ENCODE measurements around the gene PLPPR3. TPM values are rescaled to one million over a fixed set of nuclear protein-coding genes. Genes with fewer than 3 reads are reported as not detected.

Gene PLPPR3
- total RNA-seq, 4 donors from 2014 or later: not detected

DNA sequence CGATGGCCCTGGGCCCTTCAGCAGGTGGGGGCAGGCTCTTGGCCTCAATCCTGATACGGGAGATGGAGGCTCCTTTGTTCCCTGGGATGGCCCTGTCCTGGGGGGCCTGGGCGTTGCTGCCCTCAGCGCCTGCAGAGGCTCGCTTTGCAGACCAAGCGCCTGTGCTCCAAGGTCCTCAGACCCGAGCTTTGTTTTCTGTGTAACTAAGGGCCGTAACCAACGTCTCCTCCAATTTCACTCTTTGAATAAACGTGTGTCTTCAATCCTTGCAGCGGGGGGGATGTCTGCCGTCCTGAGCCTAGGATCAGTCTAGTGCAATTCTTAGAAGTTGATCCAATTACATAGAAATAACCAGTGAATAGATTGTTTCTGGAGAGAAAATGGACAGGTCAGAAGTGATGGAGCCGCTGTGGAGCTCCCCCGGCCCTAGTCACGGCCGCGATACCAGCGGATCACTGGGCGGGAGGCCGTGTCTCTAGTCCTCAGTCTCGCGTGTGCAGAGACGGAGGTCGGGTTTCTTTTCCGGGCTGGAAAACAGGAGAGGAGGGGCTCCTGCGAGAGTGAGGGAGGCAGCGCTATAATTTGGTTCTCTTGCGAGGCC, 19.2 kb downstream of the PLPPR3 start:
- no peaks in the 10 kb centered on the region for H3K27me3 ChIP-seq
- H3K4me1 ChIP-seq: peaks cover 10 to 52% (median 40%) of the 10 kb centered on the region in 4 donors
- peak overlapping the region in 1 of 4 donors; percentile 17 for H3K4me3 ChIP-seq
- no peak for DNase-seq
- no peak for TF ChIP-seq POLR2A (IDR thresholded peaks at IDR 0.05)
- no peak for TF ChIP-seq CTCF (IDR thresholded peaks at IDR 0.05)
- H3K27ac ChIP-seq: peak overlapping the region in 2 of 4 donors; percentile 8 to 33
- H3K9me3 ChIP-seq: peaks cover 0 to under 1% (median 0%) of the 10 kb centered on the region in 4 donors
- peaks cover 3 to 72% (median 7%) of the 10 kb centered on the region in 3 donors for H3K36me3 ChIP-seq

GRCh38 chr19:801861-802497, 19.8 kb downstream of the PLPPR3 start:
- no peaks in the 10 kb centered on the region for H3K27me3 ChIP-seq
- no peak for DNase-seq
- peak overlapping the region in 3 of 4 donors; percentile 33 to 57 (median 56) for H3K27ac ChIP-seq
- H3K36me3 ChIP-seq: peaks cover 3 to 65% (median 7%) of the 10 kb centered on the region in 3 donors
- peaks cover 10 to 52% (median 40%) of the 10 kb centered on the region in 4 donors for H3K4me1 ChIP-seq
- H3K9me3 ChIP-seq: peaks cover 0 to 3% (median 0%) of the 10 kb centered on the region in 4 donors
- TF ChIP-seq CTCF (IDR thresholded peaks at IDR 0.05) (no peak), POLR2A (IDR thresholded peaks at IDR 0.05) (no peak)
- peak overlapping the region in 3 of 4 donors; percentile 17 to 86 (median 18) for H3K4me3 ChIP-seq

DNA sequence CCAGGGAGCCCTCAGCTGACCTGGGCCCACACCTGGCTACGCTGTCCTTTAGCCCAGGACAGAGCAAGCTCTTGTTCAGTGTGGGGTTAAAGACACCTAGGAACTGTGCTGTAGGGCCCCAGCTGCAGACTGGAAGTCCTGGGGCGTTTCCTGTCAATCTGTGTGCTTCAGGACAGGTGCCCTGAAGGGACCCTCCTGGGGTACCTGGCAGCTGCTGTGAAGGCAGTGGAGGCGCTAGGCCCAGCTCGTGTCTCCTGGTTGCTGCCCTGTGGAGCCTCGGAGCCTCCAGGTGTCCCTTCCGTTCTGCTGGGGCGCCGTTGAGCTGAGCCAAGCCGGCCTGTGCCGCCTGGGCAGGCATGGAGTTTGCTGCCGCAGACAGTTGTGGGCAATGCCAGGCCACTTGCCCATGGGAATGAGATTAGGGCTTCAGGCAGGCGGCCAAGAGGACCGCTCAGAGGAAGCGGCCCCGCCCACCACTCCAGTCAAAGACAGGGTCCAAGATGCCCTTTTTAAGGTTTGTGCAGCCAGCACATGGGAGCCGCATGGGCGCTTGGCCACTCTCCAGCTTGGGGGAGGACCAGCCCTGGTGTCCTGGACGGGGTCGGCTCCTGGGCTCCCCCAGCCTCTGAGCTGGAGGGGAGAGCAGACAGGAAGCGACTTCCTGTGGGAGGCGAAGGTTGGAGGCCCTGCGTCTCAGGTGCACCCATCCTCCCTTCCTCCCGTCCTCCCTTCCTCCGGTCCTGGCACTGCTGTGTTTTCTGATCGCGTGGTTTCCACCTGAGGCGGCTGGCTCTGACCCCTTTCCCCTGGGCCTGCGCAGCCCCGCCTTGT, 20.5 kb downstream of the PLPPR3 start:
- peaks cover 10 to 55% (median 43%) of the 10 kb centered on the region in 4 donors for H3K4me1 ChIP-seq
- TF ChIP-seq CTCF (IDR thresholded peaks at IDR 0.05) (no peak), POLR2A (IDR thresholded peaks at IDR 0.05) (no peak)
- peaks cover under 1 to 58% (median 3%) of the 10 kb centered on the region in 3 donors for H3K36me3 ChIP-seq
- H3K27ac ChIP-seq: peak overlapping the region in 3 of 4 donors; percentile 33 to 57 (median 56)
- no peaks in the 10 kb centered on the region for H3K27me3 ChIP-seq
- peak in 1 of 3 donors; percentile 61 for DNase-seq
- peaks cover 0 to 3% (median 0%) of the 10 kb centered on the region in 4 donors for H3K9me3 ChIP-seq
- H3K4me3 ChIP-seq: peak overlapping the region in 3 of 4 donors; percentile 17 to 86 (median 18)

DNA sequence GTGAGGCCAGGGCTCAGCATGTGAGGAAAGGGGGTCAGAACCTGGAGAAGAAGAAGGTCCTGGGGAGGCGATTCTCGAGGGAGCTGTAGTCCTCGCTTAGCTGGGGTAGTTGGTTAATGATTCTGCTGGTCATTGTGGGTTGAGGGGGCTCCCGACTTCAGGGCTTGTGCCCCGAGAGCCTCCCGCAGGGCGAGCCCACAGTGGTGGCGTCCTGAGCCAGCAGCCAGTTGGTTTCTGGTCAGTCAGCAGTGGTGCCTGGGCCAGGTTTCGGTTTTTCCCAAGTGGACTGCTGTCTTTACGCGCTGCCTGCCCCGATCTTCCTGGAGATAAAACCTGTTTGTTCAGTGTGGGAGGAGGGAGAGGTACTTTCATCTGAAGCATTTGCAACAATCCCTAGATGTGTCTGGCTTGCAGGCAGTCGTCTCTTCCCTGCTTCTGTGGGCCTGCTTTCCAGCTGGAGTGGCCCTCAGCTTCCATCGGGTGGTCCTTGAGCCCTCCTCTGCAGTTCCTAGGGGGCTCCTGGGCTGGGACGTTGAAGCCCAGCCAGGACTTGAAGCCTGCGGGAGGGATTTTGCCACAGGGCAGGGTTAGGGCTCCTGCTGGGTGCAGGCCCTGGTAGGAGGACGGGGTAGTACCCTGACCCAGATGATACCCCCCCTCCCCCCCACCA, 21.3 kb downstream of the PLPPR3 start:
- Histone ChIP-seq H3K36me3 (peaks cover 0 to 51% (median 0%) of the 10 kb centered on the region in 3 donors), H3K27ac (peak overlapping the region; percentile 41 to 100 (median 56)), H3K4me1 (peaks cover 10 to 62% (median 45%) of the 10 kb centered on the region in 4 donors), H3K9me3 (peaks cover 0 to 3% (median 0%) of the 10 kb centered on the region in 4 donors), H3K27me3 (no peaks in the 10 kb centered on the region), H3K4me3 (peak overlapping the region in 3 of 4 donors; percentile 17 to 86 (median 18))
- peak in 1 of 3 donors; percentile 70 for DNase-seq
- TF ChIP-seq POLR2A (IDR thresholded peaks at IDR 0.05) (no peak), CTCF (IDR thresholded peaks at IDR 0.05) (no peak)

Data from Peyer's patch (tissue), 4 donors.